HepG2 (cell line): ENCODE measurements around the gene PSD. TPM values are rescaled to one million over a fixed set of nuclear protein-coding genes. Genes with fewer than 3 reads are reported as not detected.
A peak's percentile ranks its signal among the peaks of the same experiment; 100 is the strongest.

Experiments
- ARID3A ChIP-seq: IDR thresholded peaks from 2 replicates; pipeline ENCODE4 v1.6.1; 2012; ENCODE audit warnings: low read depth, low read length, improper control_type of control experiment
- ATF2 ChIP-seq: sonication (generic); formaldehyde crosslinking; IDR thresholded peaks from 2 replicates; pipeline ENCODE4 v1.4.0; 2020; ENCODE audit warnings: missing genetic modification reagents
- CCAR2 ChIP-seq: fragments of 200-400 bp; formaldehyde crosslinking; optimal IDR thresholded peaks from 2 replicates; pipeline ENCODE3; 2018; ENCODE audit warnings: low read depth, mild to moderate bottlenecking, low read length, moderate library complexity
- HNRNPK ChIP-seq: fragments of 200-400 bp; formaldehyde crosslinking; IDR thresholded peaks from 2 replicates; pipeline ENCODE4 v1.6.1; 2018; ENCODE audit warnings: low read length, low read depth, moderate library complexity, mild to moderate bottlenecking; ENCODE audit not compliant: poor library complexity, severe bottlenecking
- MAFF ChIP-seq: IDR thresholded peaks from 2 replicates; pipeline ENCODE4 v1.6.1; 2011; ENCODE audit warnings: low read depth, low read length, improper control_type of control experiment
- RFX3 ChIP-seq: IDR thresholded peaks from 2 replicates; pipeline ENCODE4 v1.6.1; 2016; ENCODE audit warnings: missing biosample characterization, missing genetic modification reagents
- THAP11 ChIP-seq: IDR thresholded peaks from 2 replicates; pipeline ENCODE4 v1.6.1; 2016; ENCODE audit warnings: missing biosample characterization, missing genetic modification reagents
- TSC22D2 ChIP-seq: sonication (generic); formaldehyde crosslinking; IDR thresholded peaks from 2 replicates; pipeline ENCODE4 v1.5.1; 2020; ENCODE audit warnings: missing genetic modification reagents, mild to moderate bottlenecking, borderline replicate concordance
- YEATS2 ChIP-seq: sonication (generic); formaldehyde crosslinking; IDR thresholded peaks from 2 replicates; pipeline ENCODE4 v1.4.0; 2020; ENCODE audit warnings: missing genetic modification reagents, borderline replicate concordance
- YEATS4 ChIP-seq: sonication (generic); formaldehyde crosslinking; IDR thresholded peaks from 2 replicates; pipeline ENCODE4 v1.4.0; 2020; ENCODE audit warnings: missing genetic modification reagents, borderline replicate concordance
- ZBTB39 ChIP-seq: sonication (generic); formaldehyde crosslinking; IDR thresholded peaks from 2 replicates; pipeline ENCODE4 v1.5.0; 2020; ENCODE audit warnings: missing genetic modification reagents
- ZNF225 ChIP-seq: sonication (generic); formaldehyde crosslinking; IDR thresholded peaks from 2 replicates; pipeline ENCODE4 v1.4.0; 2020; ENCODE audit warnings: mild to moderate bottlenecking, missing genetic modification reagents
- ZNF605 ChIP-seq: sonication (generic); formaldehyde crosslinking; IDR thresholded peaks from 2 replicates; pipeline ENCODE4 v1.8.0; 2022; ENCODE audit warnings: mild to moderate bottlenecking, missing genetic modification reagents
- ZNF737 ChIP-seq: sonication (generic); formaldehyde crosslinking; IDR thresholded peaks from 2 replicates; pipeline ENCODE4 v1.5.0; 2020; ENCODE audit warnings: missing genetic modification reagents, mild to moderate bottlenecking, borderline replicate concordance
- ZNF773 ChIP-seq: sonication (generic); formaldehyde crosslinking; IDR thresholded peaks from 2 replicates; pipeline ENCODE4 v1.4.0; 2020; ENCODE audit warnings: missing genetic modification reagents, borderline replicate concordance
- ZSCAN29 ChIP-seq: sonication (generic); formaldehyde crosslinking; conservative IDR thresholded peaks from 2 replicates; pipeline ENCODE4 v1.4.0; 2020; ENCODE audit warnings: mild to moderate bottlenecking, missing genetic modification reagents
- polyA plus RNA-seq, 8 experiments: library from polyadenylated mRNA; depleted of rRNA in 3 of 8; stranded (reverse) in 7 of 8; unstranded in 1 of 8; fragments of >200 nt; fragmentation: Illumina TruSeq in 4 of 8; extraction: Trizol in 4 of 8; gene quantifications; 2 replicates each; pipeline versions ENCODE4 v1.2.1 to v1.2.3, GENCODE V29; 2011 to 2016; ENCODE audit warnings: low read depth in 4 of 8, missing spikeins in 1 of 8, mixed read lengths in 1 of 8; ENCODE audit not compliant: insufficient read depth in 1 of 8
- total RNA-seq, 5 experiments: library from RNA; depleted of rRNA; stranded (reverse); fragments of >200 nt; fragmentation: Illumina TruSeq; extraction: Trizol; gene quantifications; 2 replicates each; pipeline ENCODE4 v1.2.3, GENCODE V29; 2016; ENCODE audit warnings: low read depth in 1 of 5
- TF ChIP-seq, protein P1 (sequence below): sonication (generic); formaldehyde crosslinking; IDR thresholded peaks from 2 replicates; pipeline ENCODE4 v1.4.0; 2020; ENCODE audit warnings: missing genetic modification reagents, borderline replicate concordance
- TF ChIP-seq, protein P2 (sequence below): sonication (generic); formaldehyde crosslinking; IDR thresholded peaks from 2 replicates; pipeline ENCODE4; 2020; ENCODE audit warnings: missing genetic modification reagents, mild to moderate bottlenecking, borderline replicate concordance

Gene PSD
- total and polyA plus RNA-seq, 2 of the 13 experiments (the other 11 are each of a cell fraction or from before 2014, with no cell fraction given) = 0.35 to 0.58 TPM

GRCh38 chr10:102420714-102421506 is 2.3 kb upstream of the PSD start, which contains the start of gene FBXL15 (continued):
- TF ChIP-seq YEATS2 (CRISPR knock-in tag) = peak; percentile 90
- TF ChIP-seq CCAR2 = peak; percentile 69
- TF ChIP-seq TSC22D2 (CRISPR knock-in tag) = peak; percentile 86; the same call in 1 of the 2 replicates
- TF ChIP-seq THAP11 = peak; percentile 96
- TF ChIP-seq, protein P1, sequence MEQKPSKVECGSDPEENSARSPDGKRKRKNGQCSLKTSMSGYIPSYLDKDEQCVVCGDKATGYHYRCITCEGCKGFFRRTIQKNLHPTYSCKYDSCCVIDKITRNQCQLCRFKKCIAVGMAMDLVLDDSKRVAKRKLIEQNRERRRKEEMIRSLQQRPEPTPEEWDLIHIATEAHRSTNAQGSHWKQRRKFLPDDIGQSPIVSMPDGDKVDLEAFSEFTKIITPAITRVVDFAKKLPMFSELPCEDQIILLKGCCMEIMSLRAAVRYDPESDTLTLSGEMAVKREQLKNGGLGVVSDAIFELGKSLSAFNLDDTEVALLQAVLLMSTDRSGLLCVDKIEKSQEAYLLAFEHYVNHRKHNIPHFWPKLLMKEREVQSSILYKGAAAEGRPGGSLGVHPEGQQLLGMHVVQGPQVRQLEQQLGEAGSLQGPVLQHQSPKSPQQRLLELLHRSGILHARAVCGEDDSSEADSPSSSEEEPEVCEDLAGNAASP (CRISPR knock-in tag) = peak; percentile 43; the same call in 1 of the 2 replicates
- TF ChIP-seq ARID3A = peak; percentile 18; the same call in 1 of the 2 replicates
- peak; percentile 57; the same call in 1 of the 2 replicates for TF ChIP-seq ZSCAN29 (CRISPR knock-in tag)
- peak; percentile 11; the same call in 1 of the 2 replicates for TF ChIP-seq RFX3 (CRISPR knock-in tag)
- TF ChIP-seq YEATS4 (CRISPR knock-in tag) = peak; percentile 94
- TF ChIP-seq MAFF = 0 out of 2 replicates have a peak, but pooled peaks have one; percentile 5
- TF ChIP-seq ZNF737 (CRISPR knock-in tag) = peak; percentile 54; the same call in 1 of the 2 replicates
- peak; percentile 57 for TF ChIP-seq HNRNPK
- TF ChIP-seq ATF2 (CRISPR knock-in tag) = peak; percentile 85
- TF ChIP-seq ZNF773 (CRISPR knock-in tag) = peak; percentile 36; the same call in 1 of the 2 replicates
- peak; percentile 18 for TF ChIP-seq ZNF225
- TF ChIP-seq ZBTB39 (CRISPR knock-in tag) = peak; percentile 64; the same call in 1 of the 2 replicates
- TF ChIP-seq, protein P2, sequence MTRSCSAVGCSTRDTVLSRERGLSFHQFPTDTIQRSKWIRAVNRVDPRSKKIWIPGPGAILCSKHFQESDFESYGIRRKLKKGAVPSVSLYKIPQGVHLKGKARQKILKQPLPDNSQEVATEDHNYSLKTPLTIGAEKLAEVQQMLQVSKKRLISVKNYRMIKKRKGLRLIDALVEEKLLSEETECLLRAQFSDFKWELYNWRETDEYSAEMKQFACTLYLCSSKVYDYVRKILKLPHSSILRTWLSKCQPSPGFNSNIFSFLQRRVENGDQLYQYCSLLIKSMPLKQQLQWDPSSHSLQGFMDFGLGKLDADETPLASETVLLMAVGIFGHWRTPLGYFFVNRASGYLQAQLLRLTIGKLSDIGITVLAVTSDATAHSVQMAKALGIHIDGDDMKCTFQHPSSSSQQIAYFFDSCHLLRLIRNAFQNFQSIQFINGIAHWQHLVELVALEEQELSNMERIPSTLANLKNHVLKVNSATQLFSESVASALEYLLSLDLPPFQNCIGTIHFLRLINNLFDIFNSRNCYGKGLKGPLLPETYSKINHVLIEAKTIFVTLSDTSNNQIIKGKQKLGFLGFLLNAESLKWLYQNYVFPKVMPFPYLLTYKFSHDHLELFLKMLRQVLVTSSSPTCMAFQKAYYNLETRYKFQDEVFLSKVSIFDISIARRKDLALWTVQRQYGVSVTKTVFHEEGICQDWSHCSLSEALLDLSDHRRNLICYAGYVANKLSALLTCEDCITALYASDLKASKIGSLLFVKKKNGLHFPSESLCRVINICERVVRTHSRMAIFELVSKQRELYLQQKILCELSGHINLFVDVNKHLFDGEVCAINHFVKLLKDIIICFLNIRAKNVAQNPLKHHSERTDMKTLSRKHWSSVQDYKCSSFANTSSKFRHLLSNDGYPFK = peak; percentile 87; the same call in 1 of the 2 replicates
- TF ChIP-seq ZNF605 (CRISPR knock-in tag) = no peak
